Lower lobe of right lung (tissue), 2 donors: ENCODE results near the gene SCAF11. TPM values are rescaled to one million over a fixed set of nuclear protein-coding genes. Genes with fewer than 3 reads are reported as not detected.

Experiments used
- ATAC-seq, 2 donors: fragments of 200-7000 bp; cut with Tn5 transposase; one replicate each; pipeline ENCODE4 v1.9.1; 2020 to 2022; ENCODE audit warnings: mild to moderate bottlenecking in 2 of 2, moderate library complexity in 2 of 2
- DNase-seq: peaks from one replicate; pipeline ENCODE4 v3.0.0-alpha.2; 2020
- H3K27ac ChIP-seq: fragments of 200-600 bp; one replicate; pipeline ENCODE4 v1.8.0; 2022
- H3K27me3 ChIP-seq: fragments of 200-600 bp; one replicate; pipeline ENCODE4 v1.8.0; 2022; ENCODE audit warnings: low read depth
- H3K36me3 ChIP-seq: fragments of 200-600 bp; one replicate; pipeline ENCODE4 v1.8.0; 2022; ENCODE audit warnings: mild to moderate bottlenecking
- H3K4me1 ChIP-seq: fragments of 200-600 bp; one replicate; pipeline ENCODE4 v1.8.0; 2022
- H3K4me3 ChIP-seq: fragments of 200-600 bp; one replicate; pipeline ENCODE4 v1.8.0; 2022; ENCODE audit warnings: mild to moderate bottlenecking
- H3K9me3 ChIP-seq: fragments of 200-600 bp; one replicate; pipeline ENCODE4 v1.8.0; 2022
- CTCF ChIP-seq: fragments of 200-600 bp; IDR thresholded peaks from one replicate; pipeline ENCODE4 v1.8.0; 2022; ENCODE audit warnings: antibody characterized with exemption, mild to moderate bottlenecking
- intact Hi-C: fragments of 100-400 bp; cut with DNase I; formaldehyde crosslinking; loops from one replicate; pipeline ENCODE4 v1.11.0; 2022
- total RNA-seq: library from RNA; stranded (reverse); fragmentation: NEBNext Ultra II Directional; extraction: Animal tissue kit (Norgen Biotek cat#: 25700); gene quantifications from one replicate; pipeline ENCODE4 v1.2.1, GENCODE V29; 2021
- donor health status: DM: no; HTN: yes; CAD: no; lungs with severe emphysema.

Gene SCAF11
- total RNA-seq, 1 donor from 2014 or later, result 129 TPM

- Histone ChIP-seq H3K9me3 (no peaks in the 10 kb centered on the region), H3K4me3 (no peak overlapping the region), H3K27ac (no peak overlapping the region), H3K27me3 (no peaks in the 10 kb centered on the region), H3K4me1 (no peaks in the 10 kb centered on the region), H3K36me3 (peaks cover 62% of the 10 kb centered on the region)
- no peak for DNase-seq
- TF ChIP-seq CTCF, result no peak
- intact Hi-C loops, result no loop called here
- ATAC-seq, result no peak
These were observed 97.1 kb downstream of the SCAF11 start for GRCh38 chr12:45893240-45893639.

GRCh38 chr12:45890276-45890675 lies 100.1 kb downstream of the SCAF11 start:
- H3K27ac ChIP-seq, result no peak overlapping the region
- H3K27me3 ChIP-seq, result no peaks in the 10 kb centered on the region
- H3K9me3 ChIP-seq, result no peaks in the 10 kb centered on the region
- ATAC-seq (no peak), DNase-seq (no peak)
- intact Hi-C loops, result no loop called here
- H3K36me3 ChIP-seq, result peaks cover 47% of the 10 kb centered on the region
- no peaks in the 10 kb centered on the region for H3K4me1 ChIP-seq
- TF ChIP-seq CTCF, result no peak
- no peak overlapping the region for H3K4me3 ChIP-seq

- no peak for TF ChIP-seq CTCF
- ATAC-seq, result no peak
- H3K27me3 ChIP-seq, result no peaks in the 10 kb centered on the region
- H3K36me3 ChIP-seq, result peaks cover 21% of the 10 kb centered on the region
- no peaks in the 10 kb centered on the region for H3K4me1 ChIP-seq
- no peak for DNase-seq
- H3K4me3 ChIP-seq, result no peak overlapping the region
- H3K27ac ChIP-seq, result no peak overlapping the region
- H3K9me3 ChIP-seq, result no peaks in the 10 kb centered on the region
- intact Hi-C loops, result no loop called here
These were observed 102.8 kb downstream of the SCAF11 start for GRCh38 chr12:45887544-45887943.

GRCh38 chr12:45886685-45887084 lies 103.7 kb downstream of the SCAF11 start:
- Histone ChIP-seq H3K27me3 (no peaks in the 10 kb centered on the region), H3K27ac (no peak overlapping the region), H3K4me3 (no peak overlapping the region), H3K4me1 (no peaks in the 10 kb centered on the region), H3K9me3 (no peaks in the 10 kb centered on the region), H3K36me3 (peaks cover 12% of the 10 kb centered on the region)
- no peak for TF ChIP-seq CTCF
- intact Hi-C loops, result no loop called here
- ATAC-seq (no peak), DNase-seq (no peak)

- H3K27ac ChIP-seq, result no peak overlapping the region
- no peaks in the 10 kb centered on the region for H3K9me3 ChIP-seq
- intact Hi-C loops, result no loop called here
- H3K27me3 ChIP-seq, result no peaks in the 10 kb centered on the region
- no peak for TF ChIP-seq CTCF
- peaks cover 11% of the 10 kb centered on the region for H3K36me3 ChIP-seq
- no peak overlapping the region for H3K4me3 ChIP-seq
- ATAC-seq (no peak), DNase-seq (no peak)
- peaks cover 15% of the 10 kb centered on the region for H3K4me1 ChIP-seq
These were observed 107.2 kb downstream of the SCAF11 start for GRCh38 chr12:45883187-45883586.

GRCh38 chr12:45880533-45880932 lies 109.8 kb downstream of the SCAF11 start:
- TF ChIP-seq CTCF, result no peak
- H3K4me1 ChIP-seq, result peaks cover 15% of the 10 kb centered on the region

More at GRCh38 chr12:45880533-45880932, 109.8 kb downstream of the SCAF11 start:
- Histone ChIP-seq H3K27ac (no peak overlapping the region), H3K27me3 (no peaks in the 10 kb centered on the region), H3K4me3 (no peak overlapping the region), H3K9me3 (no peaks in the 10 kb centered on the region), H3K36me3 (peaks cover 15% of the 10 kb centered on the region)
- DNase-seq (no peak), ATAC-seq (no peak)
- intact Hi-C loops, result no loop called here
